HFF-Myc (cell line): ENCODE data around the gene CARMIL1.
"Not testable (repeated sequence)": the region's sequence is repeated elsewhere in the genome, so short reads cannot be mapped to it uniquely, and the experiment has no call there.

Experiments
- DNase-seq: peaks from one replicate; pipeline ENCODE4 v3.0.0-alpha.2; 2011; ENCODE audit warnings: low read depth; ENCODE audit errors: extremely low read depth
- H3K4me3 ChIP-seq: replicated peaks from 2 replicates; pipeline ENCODE4 v1.5.1; 2011; ENCODE audit warnings: low read depth, mild to moderate bottlenecking, control low read depth, low read length
- TF ChIP-seq, protein P1 (sequence below): IDR thresholded peaks from 2 replicates; pipeline ENCODE4 v1.5.1; 2012; ENCODE audit warnings: mild to moderate bottlenecking, low read depth, low read length, control low read depth; ENCODE audit errors: missing control alignments

Gene CARMIL1

GRCh38 chr6:25377664-25378063, 98.5 kb downstream of the CARMIL1 start:
- no peak for DNase-seq
- TF ChIP-seq, protein P1, sequence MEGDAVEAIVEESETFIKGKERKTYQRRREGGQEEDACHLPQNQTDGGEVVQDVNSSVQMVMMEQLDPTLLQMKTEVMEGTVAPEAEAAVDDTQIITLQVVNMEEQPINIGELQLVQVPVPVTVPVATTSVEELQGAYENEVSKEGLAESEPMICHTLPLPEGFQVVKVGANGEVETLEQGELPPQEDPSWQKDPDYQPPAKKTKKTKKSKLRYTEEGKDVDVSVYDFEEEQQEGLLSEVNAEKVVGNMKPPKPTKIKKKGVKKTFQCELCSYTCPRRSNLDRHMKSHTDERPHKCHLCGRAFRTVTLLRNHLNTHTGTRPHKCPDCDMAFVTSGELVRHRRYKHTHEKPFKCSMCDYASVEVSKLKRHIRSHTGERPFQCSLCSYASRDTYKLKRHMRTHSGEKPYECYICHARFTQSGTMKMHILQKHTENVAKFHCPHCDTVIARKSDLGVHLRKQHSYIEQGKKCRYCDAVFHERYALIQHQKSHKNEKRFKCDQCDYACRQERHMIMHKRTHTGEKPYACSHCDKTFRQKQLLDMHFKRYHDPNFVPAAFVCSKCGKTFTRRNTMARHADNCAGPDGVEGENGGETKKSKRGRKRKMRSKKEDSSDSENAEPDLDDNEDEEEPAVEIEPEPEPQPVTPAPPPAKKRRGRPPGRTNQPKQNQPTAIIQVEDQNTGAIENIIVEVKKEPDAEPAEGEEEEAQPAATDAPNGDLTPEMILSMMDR, result no peak
- no peak overlapping the region for H3K4me3 ChIP-seq

DNA sequence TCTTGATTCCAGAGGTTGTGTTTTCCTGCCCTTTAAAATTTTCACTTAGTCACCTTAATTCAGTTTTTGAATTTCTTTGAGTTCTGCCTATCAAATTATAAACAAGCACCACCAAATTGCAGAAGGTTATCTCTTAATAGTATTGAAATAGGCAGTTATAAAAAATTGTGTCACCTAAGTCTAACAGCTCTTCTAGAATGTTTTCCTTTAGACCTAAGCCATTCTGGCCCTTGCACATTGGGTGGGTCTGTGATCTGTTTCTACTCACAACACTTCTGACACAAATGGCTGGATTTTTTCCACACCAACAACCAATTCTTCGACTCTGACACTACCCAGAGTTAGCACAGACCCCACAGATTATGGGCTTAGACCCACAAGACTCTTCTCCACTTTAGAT, 101.9 kb downstream of the CARMIL1 start:
- no peak overlapping the region for H3K4me3 ChIP-seq
- TF ChIP-seq, protein P1, result no peak
- no peak for DNase-seq

DNA sequence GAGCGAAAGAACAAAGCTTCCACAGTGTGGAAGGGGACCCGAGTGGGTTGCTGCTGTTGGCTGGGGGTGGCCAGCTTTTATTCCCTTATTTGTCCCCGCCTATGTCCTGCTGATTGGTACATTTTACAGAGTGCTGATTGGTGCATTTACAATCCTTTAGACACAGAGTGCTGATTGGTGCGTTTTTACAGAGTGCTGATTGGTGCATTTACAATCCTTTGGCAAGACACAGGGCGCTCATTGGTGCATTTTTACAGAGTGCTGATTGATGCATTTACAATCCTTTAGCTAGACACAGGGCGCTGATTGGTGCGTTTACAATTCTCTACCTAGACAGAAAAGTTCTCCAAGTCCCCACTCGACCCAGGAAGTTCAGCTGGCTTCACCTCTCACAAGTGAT, 103.3 kb downstream of the CARMIL1 start:
- DNase-seq, H3K4me3 ChIP-seq: not testable (repeated sequence)

- TF ChIP-seq, protein P1, result no peak
- no peak overlapping the region for H3K4me3 ChIP-seq
- DNase-seq, result no peak
Measured at GRCh38 chr6:25384234-25384633, 105.1 kb downstream of the CARMIL1 start.

- TF ChIP-seq, protein P1, result no peak
- no peak overlapping the region for H3K4me3 ChIP-seq
- no peak for DNase-seq
Measured at GRCh38 chr6:25384967-25385366, 105.8 kb downstream of the CARMIL1 start.

GRCh38 chr6:25387483-25387882, 108.3 kb downstream of the CARMIL1 start:
- TF ChIP-seq, protein P1, result no peak
- no peak for DNase-seq
- no peak overlapping the region for H3K4me3 ChIP-seq

DNA sequence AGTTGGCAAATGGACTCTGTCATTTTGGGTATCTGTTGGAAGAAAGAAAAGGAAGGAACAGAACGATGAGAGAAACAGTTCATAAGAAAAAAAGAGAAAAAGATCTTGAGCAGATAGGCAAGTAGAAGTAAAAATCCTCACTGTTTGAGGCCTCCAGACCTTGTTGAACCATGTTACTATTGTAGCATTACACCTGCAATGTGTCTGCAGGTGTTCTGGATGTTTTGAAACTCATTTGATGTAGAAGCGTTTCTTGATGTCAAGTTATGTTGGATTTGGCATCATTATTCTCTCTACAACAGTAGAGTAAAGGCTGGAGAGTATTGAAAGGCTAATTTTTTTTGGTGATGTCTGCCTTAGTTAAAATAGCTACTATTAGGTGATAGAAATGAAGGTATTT, 108.7 kb downstream of the CARMIL1 start:
- DNase-seq, result no peak
- no peak overlapping the region for H3K4me3 ChIP-seq
- TF ChIP-seq, protein P1, result no peak

- DNase-seq, result no peak
- no peak overlapping the region for H3K4me3 ChIP-seq
- TF ChIP-seq, protein P1, result no peak
Measured at GRCh38 chr6:25388776-25389175, 109.6 kb downstream of the CARMIL1 start.
